Neural cell (in vitro differentiated cells): ENCODE results near the gene DCDC2B.

ENCODE experiments used
- EP300 ChIP-seq: fragments of 450-650 bp; conservative IDR thresholded peaks from 2 replicates; pipeline ENCODE4 v1.6.1; 2014; ENCODE audit warnings: antibody characterized with exemption, mild to moderate bottlenecking, moderate library complexity; ENCODE audit not compliant: poor library complexity, severe bottlenecking
- EZH2 ChIP-seq: fragments of 200-600, 300-800 bp; shearing (Covaris generic), sonication (generic); IDR thresholded peaks from 2 replicates; pipeline ENCODE4 v1.6.1; 2014; ENCODE audit warnings: antibody characterized with exemption, low read length, borderline replicate concordance, mild to moderate bottlenecking; ENCODE audit not compliant: insufficient read depth, poor library complexity, severe bottlenecking
- MXI1 ChIP-seq: fragments of 450-650 bp; conservative IDR thresholded peaks from 2 replicates; pipeline ENCODE4 v1.6.1; 2014; ENCODE audit warnings: antibody characterized with exemption, mild to moderate bottlenecking; ENCODE audit not compliant: poor library complexity, severe bottlenecking
- POLR2AphosphoS5 ChIP-seq: IDR thresholded peaks from 2 replicates; pipeline ENCODE4 v1.6.1; 2012
- RAD21 ChIP-seq: fragments of 450-650 bp; conservative IDR thresholded peaks from 2 replicates; pipeline ENCODE4 v1.6.1; 2014; ENCODE audit warnings: antibody characterized with exemption, mild to moderate bottlenecking, moderate library complexity
- REST ChIP-seq: IDR thresholded peaks from 2 replicates; pipeline ENCODE4 v1.6.1; 2012; ENCODE audit warnings: borderline replicate concordance
- SMC3 ChIP-seq: fragments of 450-650 bp; conservative IDR thresholded peaks from 2 replicates; pipeline ENCODE4 v1.6.1; 2014; ENCODE audit warnings: antibody characterized with exemption, mild to moderate bottlenecking, moderate library complexity; ENCODE audit not compliant: poor library complexity
- TAF1 ChIP-seq: IDR thresholded peaks from 2 replicates; pipeline ENCODE4 v1.6.1; 2012; ENCODE audit warnings: low read depth
- TF ChIP-seq, protein P1 (sequence below): fragments of 450-650 bp; IDR thresholded peaks from 2 replicates; pipeline ENCODE4 v1.5.1; 2014; ENCODE audit warnings: antibody characterized with exemption, mild to moderate bottlenecking, moderate library complexity; ENCODE audit not compliant: poor library complexity, severe bottlenecking

DNA sequence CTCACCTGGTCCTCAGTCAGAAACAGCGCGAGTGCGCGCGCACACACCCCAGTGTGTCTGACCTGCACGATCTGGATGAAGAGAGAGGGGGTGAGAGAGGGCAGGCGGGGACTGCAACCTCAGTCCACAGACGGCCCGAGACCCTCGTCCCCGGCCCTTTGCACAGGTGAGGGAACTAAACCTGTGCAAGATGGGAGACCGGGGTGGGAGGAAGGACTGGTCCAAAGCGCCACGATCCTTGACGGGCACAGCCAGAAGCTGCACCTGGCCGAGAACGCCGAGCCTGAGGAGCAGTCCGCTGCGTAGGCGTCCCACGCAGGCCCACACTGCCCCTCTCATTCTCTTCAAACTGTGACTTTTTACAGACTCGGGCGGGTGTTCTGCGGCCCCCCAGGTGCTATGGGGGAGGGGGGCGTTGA is 3.9 kb upstream of the DCDC2B start:
- TF ChIP-seq, protein P1, sequence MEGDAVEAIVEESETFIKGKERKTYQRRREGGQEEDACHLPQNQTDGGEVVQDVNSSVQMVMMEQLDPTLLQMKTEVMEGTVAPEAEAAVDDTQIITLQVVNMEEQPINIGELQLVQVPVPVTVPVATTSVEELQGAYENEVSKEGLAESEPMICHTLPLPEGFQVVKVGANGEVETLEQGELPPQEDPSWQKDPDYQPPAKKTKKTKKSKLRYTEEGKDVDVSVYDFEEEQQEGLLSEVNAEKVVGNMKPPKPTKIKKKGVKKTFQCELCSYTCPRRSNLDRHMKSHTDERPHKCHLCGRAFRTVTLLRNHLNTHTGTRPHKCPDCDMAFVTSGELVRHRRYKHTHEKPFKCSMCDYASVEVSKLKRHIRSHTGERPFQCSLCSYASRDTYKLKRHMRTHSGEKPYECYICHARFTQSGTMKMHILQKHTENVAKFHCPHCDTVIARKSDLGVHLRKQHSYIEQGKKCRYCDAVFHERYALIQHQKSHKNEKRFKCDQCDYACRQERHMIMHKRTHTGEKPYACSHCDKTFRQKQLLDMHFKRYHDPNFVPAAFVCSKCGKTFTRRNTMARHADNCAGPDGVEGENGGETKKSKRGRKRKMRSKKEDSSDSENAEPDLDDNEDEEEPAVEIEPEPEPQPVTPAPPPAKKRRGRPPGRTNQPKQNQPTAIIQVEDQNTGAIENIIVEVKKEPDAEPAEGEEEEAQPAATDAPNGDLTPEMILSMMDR: no peak
- TF ChIP-seq EP300 (no peak), EZH2 (no peak), POLR2AphosphoS5 (no peak), SMC3 (no peak), TAF1 (no peak), MXI1 (no peak), REST (no peak), RAD21 (no peak)
